Kidney capillary endothelial cell (primary cell): ENCODE results near the gene CYP2A13.
"Not testable (repeated sequence)": the region's sequence is repeated elsewhere in the genome, so short reads cannot be mapped to it uniquely, and the experiment has no call there.

Experiments used
- DNase-seq: peaks from one replicate; pipeline ENCODE4 v3.0.0-alpha.2; 2018; ENCODE audit warnings: low spot score

CYP2A13 gene

GRCh38 chr19:41120929-41121911 is 33.0 kb downstream of the CYP2A13 start:
- not testable (repeated sequence) for DNase-seq

- DNase-seq, result not testable (repeated sequence)
Measured at GRCh38 chr19:41122846-41123245, 34.6 kb downstream of the CYP2A13 start.

GRCh38 chr19:41123716-41124294 is 35.6 kb downstream of the CYP2A13 start:
- DNase-seq, result no peak

GRCh38 chr19:41126765-41127203 is 38.5 kb downstream of the CYP2A13 start:
- DNase-seq, result peak; percentile 26

- not testable (repeated sequence) for DNase-seq
Measured at GRCh38 chr19:41127362-41127761, 39.1 kb downstream of the CYP2A13 start.

- peak; percentile 13 for DNase-seq
Measured at GRCh38 chr19:41127801-41128300, 39.6 kb downstream of the CYP2A13 start.

- DNase-seq, result no peak
Measured at GRCh38 chr19:41128692-41129091, 40.4 kb downstream of the CYP2A13 start.

GRCh38 chr19:41131186-41131585 is 42.9 kb downstream of the CYP2A13 start:
- no peak for DNase-seq

- no peak for DNase-seq
Measured at GRCh38 chr19:41133260-41133659, 45.0 kb downstream of the CYP2A13 start.

GRCh38 chr19:41134616-41135015 is 46.4 kb downstream of the CYP2A13 start:
- DNase-seq, result no peak

GRCh38 chr19:41135390-41136384 is 47.4 kb downstream of the CYP2A13 start:
- peak; percentile 28 for DNase-seq

GRCh38 chr19:41136636-41137455 is 48.6 kb downstream of the CYP2A13 start:
- DNase-seq, result no peak

- DNase-seq, result peak; percentile 73
Measured at GRCh38 chr19:41144403-41144802, 56.2 kb downstream of the CYP2A13 start.
